OCI-LY1 (cell line): Measurements from ENCODE around the gene TNFRSF21.
"Not testable (repeated sequence)": the region's sequence is repeated elsewhere in the genome, so short reads cannot be mapped to it uniquely, and the experiment has no call there.

Experiments
- EZH2 ChIP-seq: fragments of 200-600 bp; sonication (generic), shearing (Covaris generic); IDR thresholded peaks from 2 replicates; pipeline ENCODE4 v1.8.0; 2017; ENCODE audit warnings: borderline replicate concordance, mixed run types, mild to moderate bottlenecking, antibody characterized with exemption, low read length, moderate library complexity, mixed read lengths
- TF ChIP-seq, protein P1 (sequence below): fragments of 200-600 bp; sonication (generic), shearing (Covaris generic); IDR thresholded peaks from 2 replicates; pipeline ENCODE4 v1.5.1; 2017; ENCODE audit warnings: mild to moderate bottlenecking, antibody characterized with exemption, low read length, moderate library complexity, mixed read lengths

DNA sequence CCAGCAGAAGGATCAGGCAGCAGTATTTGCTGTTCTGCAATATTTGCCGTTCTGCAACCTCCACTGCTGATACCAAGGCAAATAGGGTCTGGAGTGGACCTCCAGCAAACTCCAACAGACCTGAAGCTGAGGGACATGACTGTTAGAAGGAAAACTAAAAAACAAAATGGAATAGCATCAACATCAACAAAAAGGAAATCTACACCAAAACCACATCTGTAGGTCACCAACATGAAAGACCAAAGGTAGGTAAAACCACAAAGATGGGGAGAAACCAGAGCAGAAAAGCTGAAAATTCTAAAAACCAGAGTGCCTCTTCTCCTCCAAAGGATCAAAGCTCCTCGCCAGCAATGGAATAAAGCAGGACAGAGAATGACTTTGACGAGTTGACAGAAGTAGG lies 18.9 kb upstream of the TNFRSF21 start:
- TF ChIP-seq, protein P1, sequence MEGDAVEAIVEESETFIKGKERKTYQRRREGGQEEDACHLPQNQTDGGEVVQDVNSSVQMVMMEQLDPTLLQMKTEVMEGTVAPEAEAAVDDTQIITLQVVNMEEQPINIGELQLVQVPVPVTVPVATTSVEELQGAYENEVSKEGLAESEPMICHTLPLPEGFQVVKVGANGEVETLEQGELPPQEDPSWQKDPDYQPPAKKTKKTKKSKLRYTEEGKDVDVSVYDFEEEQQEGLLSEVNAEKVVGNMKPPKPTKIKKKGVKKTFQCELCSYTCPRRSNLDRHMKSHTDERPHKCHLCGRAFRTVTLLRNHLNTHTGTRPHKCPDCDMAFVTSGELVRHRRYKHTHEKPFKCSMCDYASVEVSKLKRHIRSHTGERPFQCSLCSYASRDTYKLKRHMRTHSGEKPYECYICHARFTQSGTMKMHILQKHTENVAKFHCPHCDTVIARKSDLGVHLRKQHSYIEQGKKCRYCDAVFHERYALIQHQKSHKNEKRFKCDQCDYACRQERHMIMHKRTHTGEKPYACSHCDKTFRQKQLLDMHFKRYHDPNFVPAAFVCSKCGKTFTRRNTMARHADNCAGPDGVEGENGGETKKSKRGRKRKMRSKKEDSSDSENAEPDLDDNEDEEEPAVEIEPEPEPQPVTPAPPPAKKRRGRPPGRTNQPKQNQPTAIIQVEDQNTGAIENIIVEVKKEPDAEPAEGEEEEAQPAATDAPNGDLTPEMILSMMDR: not testable (repeated sequence)
- TF ChIP-seq EZH2: not testable (repeated sequence)
